Neural progenitor cell (in vitro differentiated cells): ENCODE results near the gene RNF13.

Experiments
- CTCF ChIP-seq: fragments of 200-600 bp; sonication (generic); IDR thresholded peaks from 2 replicates; pipeline ENCODE4 v1.5.1; 2017; ENCODE audit warnings: antibody characterized with exemption, mild to moderate bottlenecking
- EZH2 ChIP-seq: fragments of 200-600 bp; sonication (generic); IDR thresholded peaks from 2 replicates; pipeline ENCODE4 v1.6.1; 2017; ENCODE audit warnings: antibody characterized with exemption, mild to moderate bottlenecking, moderate library complexity

- TF ChIP-seq EZH2 (no peak), CTCF (no peak)
These were observed 40.2 kb upstream of the RNF13 start for GRCh38 chr3:149772861-149773260.
